NCI-H2107 (cell line): Measurements from ENCODE around the gene C3orf62.

Source experiments
- DNase-seq: peaks from one replicate; lab custom pipeline; 2025; lab: John Stamatoyannopoulos, UW

Gene C3orf62

GRCh38 chr3:49276475-49277382 is at the start of gene C3orf62:
C3orf62 (minus strand) TSS chr3:49277232; CDS start chr3:49276872, 360 bp downstream.
- no peak for DNase-seq

- no peak for DNase-seq
Measured at GRCh38 chr3:49324768-49325167, 47.7 kb upstream of the C3orf62 start.

GRCh38 chr3:49316696-49317457 is 39.8 kb upstream of the C3orf62 start:
- no peak for DNase-seq

DNA sequence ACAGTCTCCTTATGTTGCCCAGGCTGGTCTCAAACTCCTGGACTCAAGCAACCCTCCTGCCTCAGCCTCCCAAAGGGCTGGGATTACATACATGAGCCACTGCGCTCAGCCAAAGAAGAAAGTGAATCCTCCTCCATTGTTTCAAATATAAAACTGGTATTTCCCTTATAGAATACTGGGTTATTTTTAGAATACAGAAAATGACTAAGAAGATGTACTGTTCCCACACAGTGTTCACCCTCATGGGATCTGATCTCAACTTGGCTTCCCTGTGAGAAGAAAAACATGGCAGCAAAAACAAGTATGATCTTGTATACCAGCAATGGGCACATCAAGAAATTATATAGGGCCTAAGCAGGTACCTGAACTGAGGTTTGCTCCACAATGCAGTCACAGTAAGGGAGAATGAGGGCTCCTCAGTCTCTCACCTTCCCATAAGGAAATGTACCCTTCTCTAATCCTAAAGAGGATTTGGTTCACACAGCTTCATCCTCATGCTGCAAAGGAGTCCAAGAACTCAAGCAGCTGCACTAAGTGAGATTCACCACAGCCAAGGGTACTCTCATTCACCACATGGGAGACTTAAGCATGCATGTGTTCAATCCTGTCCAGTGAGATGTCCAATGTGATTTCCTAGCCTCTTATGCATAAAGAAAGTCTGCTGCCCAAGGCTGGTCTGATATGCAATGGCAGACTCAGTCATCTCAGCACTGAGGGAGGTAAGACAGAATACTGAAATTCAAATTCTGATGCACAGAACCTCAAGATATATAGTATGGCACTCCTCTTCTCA is 37.1 kb upstream of the C3orf62 start:
- DNase-seq: no peak

DNA sequence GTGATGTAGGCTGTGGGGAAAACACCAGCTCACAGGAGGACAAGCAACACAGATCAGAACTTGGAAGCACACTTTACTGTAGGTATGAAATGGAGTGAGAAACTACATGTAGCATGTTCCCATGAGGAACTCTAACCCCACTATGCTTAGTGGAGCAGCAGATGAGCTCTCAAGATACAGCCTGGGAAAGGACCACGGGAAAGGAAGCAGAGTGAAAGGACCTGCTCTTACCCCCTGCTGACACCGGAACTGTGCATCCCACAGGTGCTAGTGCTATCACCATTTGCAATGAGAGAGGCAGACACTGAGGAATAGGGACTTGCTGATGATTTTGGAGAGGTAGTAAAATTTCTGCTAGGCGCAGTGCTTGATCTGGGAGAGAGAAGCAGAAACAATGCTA is 34.3 kb upstream of the C3orf62 start:
- no peak for DNase-seq

DNA sequence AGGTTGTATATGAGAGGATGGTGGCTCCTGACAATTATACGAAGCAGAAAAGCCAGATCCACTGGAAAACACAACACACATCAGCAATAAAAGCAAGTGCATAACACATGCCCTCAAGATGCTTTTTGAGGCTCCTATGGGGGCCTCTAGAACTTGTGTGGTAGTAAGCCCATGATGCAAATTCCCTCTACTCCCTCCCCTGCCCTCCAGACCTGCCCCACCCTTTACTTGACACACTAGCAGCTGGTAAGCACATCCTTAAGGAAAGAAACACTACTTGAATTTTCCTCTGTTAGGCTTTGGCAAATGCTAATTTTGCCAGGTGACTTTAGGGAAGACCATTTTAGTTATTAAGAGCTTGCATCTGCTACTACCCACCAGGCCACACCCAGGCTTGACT is 33.6 kb upstream of the C3orf62 start:
- no peak for DNase-seq

GRCh38 chr3:49305608-49306007 is 28.6 kb upstream of the C3orf62 start:
- DNase-seq: no peak

DNA sequence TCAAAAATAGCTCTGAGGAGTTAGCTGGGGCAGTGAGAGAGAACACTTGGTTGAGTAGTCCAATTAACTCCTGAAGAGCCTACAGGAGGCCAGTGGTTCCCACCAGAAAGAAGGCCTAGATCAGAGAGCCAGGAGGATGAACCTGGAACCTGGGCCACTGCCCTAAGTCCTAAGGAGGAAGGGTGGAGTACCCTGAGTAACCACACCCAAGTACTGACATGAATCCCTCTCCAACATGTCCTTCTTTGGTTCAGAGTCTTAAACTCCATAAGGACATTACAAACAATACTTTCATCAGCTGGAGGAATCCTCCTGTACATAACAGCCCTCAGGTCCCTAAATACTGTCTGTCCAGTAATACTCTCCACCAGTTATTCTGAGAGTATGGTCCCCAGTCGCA is 25.6 kb upstream of the C3orf62 start:
- no peak for DNase-seq

DNA sequence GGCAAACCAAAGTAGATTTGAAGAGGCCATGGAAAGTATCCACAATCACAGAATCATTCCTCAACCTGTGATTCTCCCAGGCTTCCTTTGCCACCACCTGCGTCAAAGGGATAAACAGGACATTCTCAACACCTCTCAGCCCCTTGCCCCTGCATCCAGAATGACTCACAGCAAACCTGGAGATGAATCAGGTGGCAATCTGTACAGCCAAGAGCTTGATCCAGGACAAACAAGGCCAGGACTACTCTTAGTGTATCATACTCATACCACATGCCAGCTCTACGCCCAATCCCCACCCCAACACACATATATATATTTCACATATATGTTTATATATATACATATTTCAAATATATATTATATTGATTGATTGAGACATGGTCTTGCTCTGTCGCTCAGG is 23.6 kb upstream of the C3orf62 start:
- no peak for DNase-seq

- no peak for DNase-seq
Measured at GRCh38 chr3:49298511-49298910, 21.5 kb upstream of the C3orf62 start.

DNA sequence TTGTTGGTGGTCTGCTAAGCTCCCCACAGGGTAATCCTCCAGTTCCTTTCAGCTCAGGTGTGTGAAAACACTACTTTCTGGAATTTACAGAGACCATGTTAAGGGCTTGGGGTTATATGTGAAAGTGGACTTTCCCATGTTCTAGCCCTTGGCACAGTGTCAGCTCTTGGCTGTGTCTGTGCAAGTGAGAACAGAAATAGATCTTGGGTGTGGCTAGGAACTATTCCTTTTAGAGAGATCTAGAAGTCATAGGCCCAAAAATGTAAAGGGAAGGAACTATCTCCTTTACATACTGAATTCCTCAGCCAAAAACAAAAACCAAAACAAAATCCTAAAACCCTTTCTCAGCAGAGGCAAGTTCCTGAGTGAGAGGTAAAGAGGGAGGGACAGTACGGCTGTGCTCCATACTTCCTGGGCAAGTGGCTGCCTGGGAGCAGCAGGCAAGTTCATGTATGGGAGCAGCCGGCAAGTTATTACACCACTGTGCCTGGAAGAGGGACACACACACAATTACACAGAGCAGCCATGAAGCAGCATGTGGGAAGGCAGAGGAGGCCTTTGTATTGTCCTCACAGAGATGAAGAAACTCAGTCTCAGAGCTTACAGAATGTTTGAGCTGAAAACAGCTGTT is 19.9 kb upstream of the C3orf62 start:
- DNase-seq: no peak

GRCh38 chr3:49295489-49296058 is 18.5 kb upstream of the C3orf62 start:
- DNase-seq: no peak

- DNase-seq: no peak
Measured at GRCh38 chr3:49294343-49294742, 17.3 kb upstream of the C3orf62 start.

GRCh38 chr3:49283997-49284396 is 7.0 kb upstream of the C3orf62 start:
- DNase-seq: no peak

DNA sequence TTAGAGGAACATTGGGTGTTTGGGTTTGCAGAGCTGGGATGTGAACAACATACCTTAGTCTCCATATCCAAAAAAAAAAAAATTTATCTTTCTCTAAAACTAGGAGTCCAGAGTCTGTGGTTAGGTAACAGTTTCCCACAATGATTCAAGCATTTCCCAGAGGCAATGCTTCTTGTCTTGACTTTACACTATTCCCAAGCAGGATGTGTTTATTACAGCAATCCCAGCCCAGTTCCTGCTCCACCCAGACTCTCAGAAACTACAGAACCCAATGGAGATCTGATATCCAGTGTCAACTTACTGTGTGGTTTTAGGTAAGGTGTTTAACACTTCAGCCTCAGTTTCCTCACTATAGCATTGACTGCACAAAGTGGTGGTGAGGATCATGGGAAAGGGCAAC is 2.3 kb upstream of the C3orf62 start:
- DNase-seq: no peak

DNA sequence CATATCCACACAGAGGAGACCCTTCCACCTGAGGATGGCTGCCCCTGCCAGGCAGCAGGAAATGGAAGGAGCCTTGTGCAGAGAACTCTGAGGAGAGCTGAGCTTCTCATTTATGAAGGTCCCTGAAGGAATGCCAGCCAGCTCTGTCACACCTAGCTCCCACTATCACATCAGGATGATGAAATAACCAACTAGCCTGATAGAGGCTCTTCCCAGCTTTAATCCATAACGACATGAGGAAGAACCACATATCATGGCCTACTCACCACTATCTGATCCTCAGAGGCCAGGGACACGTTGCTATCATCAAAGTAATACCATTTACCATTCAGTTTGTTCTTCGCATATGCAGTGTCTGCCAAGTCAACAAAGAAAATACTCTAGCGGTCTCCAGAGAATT is 1.5 kb upstream of the C3orf62 start:
- DNase-seq: no peak

DNA sequence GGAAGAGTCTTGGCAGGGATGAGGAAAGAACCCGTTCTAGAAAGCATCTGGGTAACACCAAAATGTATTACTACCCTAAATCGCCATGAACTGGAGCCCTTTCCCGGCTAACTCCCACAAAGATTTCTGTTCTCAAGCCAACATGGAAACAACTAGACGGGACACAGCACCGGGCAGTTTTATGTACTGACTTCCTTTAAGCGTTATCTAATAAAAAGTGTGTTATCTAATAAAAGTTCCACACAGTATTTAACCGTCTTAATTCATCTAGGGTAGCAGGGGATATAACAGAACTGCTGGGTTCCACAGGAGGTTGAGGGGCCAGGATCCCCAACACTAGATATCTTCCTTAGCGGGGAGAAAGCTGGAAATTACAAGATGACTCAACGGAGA is 347 bp upstream of the C3orf62 start:
- DNase-seq: no peak

GRCh38 chr3:49273825-49274532 is 3.1 kb downstream of the C3orf62 start:
- DNase-seq: no peak

GRCh38 chr3:49271047-49271446 is 6.0 kb downstream of the C3orf62 start:
- no peak for DNase-seq

DNA sequence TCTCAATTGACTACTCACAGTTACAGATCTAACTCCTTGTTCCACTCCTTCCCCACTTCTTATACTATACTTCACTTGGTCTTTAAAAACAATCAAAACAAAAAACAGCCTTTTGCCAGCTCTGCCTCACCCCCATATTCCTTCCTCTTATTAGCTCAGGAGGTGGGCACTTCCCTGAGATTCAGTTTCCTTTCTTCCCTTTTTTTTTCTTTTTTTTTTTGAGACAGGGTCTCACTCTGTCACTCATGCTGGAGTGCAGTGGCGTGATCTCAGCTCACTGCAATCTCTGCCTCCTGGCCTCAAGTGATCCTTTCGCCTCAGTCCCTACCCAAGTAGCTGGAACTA is 6.9 kb downstream of the C3orf62 start:
- DNase-seq: no peak
